H9 (cell line): ENCODE data around the gene RAB6B. TPM values are rescaled to one million over a fixed set of nuclear protein-coding genes. Genes with fewer than 3 reads are reported as not detected.

Experiments used
- DNase-seq: peaks from one replicate; pipeline ENCODE4 v3.0.0-alpha.2; 2017
- H2AFZ ChIP-seq: one replicate; pipeline ENCODE4 v1.6.1; 2013; ENCODE audit warnings: mild to moderate bottlenecking, low read length, control low read depth, moderate library complexity
- H2AK5ac ChIP-seq: 2 replicates; pipeline ENCODE4 v1.6.1; 2013; ENCODE audit warnings: low read length, control low read depth, mixed read lengths; ENCODE audit not compliant: insufficient read length
- H2BK120ac ChIP-seq: one replicate; pipeline ENCODE4 v1.6.1; 2013; ENCODE audit warnings: low read depth, mild to moderate bottlenecking, low read length, control low read depth, inconsistent platforms; ENCODE audit not compliant: poor library complexity, severe bottlenecking
- H2BK12ac ChIP-seq: 2 replicates; pipeline ENCODE4 v1.6.1; 2013; ENCODE audit warnings: low read length, control low read depth, mixed read lengths, low read depth; ENCODE audit not compliant: insufficient read length
- H2BK15ac ChIP-seq: 2 replicates; pipeline ENCODE4 v1.6.1; 2013; ENCODE audit warnings: low read depth, low read length, control low read depth
- H2BK20ac ChIP-seq: one replicate; pipeline ENCODE4 v1.6.1; 2013; ENCODE audit warnings: low read depth, mild to moderate bottlenecking, low read length, control low read depth, inconsistent platforms; ENCODE audit not compliant: poor library complexity, severe bottlenecking
- H2BK5ac ChIP-seq: 2 replicates; pipeline ENCODE4 v1.6.1; 2013; ENCODE audit warnings: low read length, control low read depth, mixed read lengths; ENCODE audit not compliant: insufficient read length
- H3K14ac ChIP-seq: 2 replicates; pipeline ENCODE4 v1.6.1; 2013; ENCODE audit warnings: low read length, control low read depth; ENCODE audit not compliant: insufficient read depth
- H3K18ac ChIP-seq: 2 replicates; pipeline ENCODE4 v1.6.1; 2013; ENCODE audit warnings: low read depth, mild to moderate bottlenecking, mixed read lengths, low read length, control low read depth; ENCODE audit not compliant: insufficient read length
- H3K23ac ChIP-seq: 2 replicates; pipeline ENCODE4 v1.6.1; 2013; ENCODE audit warnings: low read length, control low read depth, mixed read lengths, low read depth; ENCODE audit not compliant: insufficient read length
- H3K23me2 ChIP-seq: 2 replicates; pipeline ENCODE4 v1.6.1; 2013; ENCODE audit warnings: low read depth, mild to moderate bottlenecking, mixed read lengths, low read length, control low read depth; ENCODE audit not compliant: insufficient read length, poor library complexity, severe bottlenecking
- H3K27ac ChIP-seq: 2 replicates; pipeline ENCODE4 v1.5.1; 2013; ENCODE audit warnings: low read length, control low read depth, mixed read lengths, low read depth; ENCODE audit not compliant: insufficient read length
- H3K27me3 ChIP-seq: 2 replicates; pipeline ENCODE4 v1.6.1; 2013; ENCODE audit warnings: low read length, control low read depth, inconsistent platforms; ENCODE audit not compliant: insufficient read depth
- H3K4ac ChIP-seq: 2 replicates; pipeline ENCODE4 v1.6.1; 2013; ENCODE audit warnings: low read depth, mild to moderate bottlenecking, control low read depth, inconsistent platforms, low read length, moderate library complexity
- H3K4me1 ChIP-seq: 2 replicates; pipeline ENCODE4 v1.6.1; 2013; ENCODE audit warnings: low read length, control low read depth, inconsistent platforms; ENCODE audit not compliant: insufficient read depth
- H3K4me2 ChIP-seq: 2 replicates; pipeline ENCODE4 v1.6.1; 2013; ENCODE audit warnings: low read length, control low read depth, mixed read lengths; ENCODE audit not compliant: insufficient read length, insufficient read depth
- H3K56ac ChIP-seq: 2 replicates; pipeline ENCODE4 v1.6.1; 2013; ENCODE audit warnings: low read depth, mild to moderate bottlenecking, mixed read lengths, low read length, control low read depth; ENCODE audit not compliant: insufficient read length
- H3K79me1 ChIP-seq: 2 replicates; pipeline ENCODE4 v1.6.1; 2013; ENCODE audit warnings: low read depth, mild to moderate bottlenecking, moderate library complexity, low read length, control low read depth, inconsistent platforms; ENCODE audit not compliant: insufficient read depth, poor library complexity, severe bottlenecking
- H3K79me2 ChIP-seq: 2 replicates; pipeline ENCODE4 v1.6.1; 2013; ENCODE audit warnings: low read length, control low read depth, inconsistent platforms; ENCODE audit not compliant: insufficient read depth
- H3K9ac ChIP-seq: 2 replicates; pipeline ENCODE4 v1.6.1; 2013; ENCODE audit warnings: low read length, control low read depth, mixed read lengths; ENCODE audit not compliant: insufficient read length; ENCODE audit errors: extremely low read depth
- H3K9me3 ChIP-seq: one replicate; pipeline ENCODE4 v1.6.1; 2013; ENCODE audit warnings: low read depth, low read length, inconsistent platforms; ENCODE audit not compliant: control insufficient read depth
- H3T11ph ChIP-seq: one replicate; pipeline ENCODE4 v1.6.1; 2013; ENCODE audit warnings: mild to moderate bottlenecking, low read length, control low read depth, inconsistent platforms
- H4K20me1 ChIP-seq: one replicate; pipeline ENCODE4 v1.6.1; 2013; ENCODE audit not compliant: control insufficient read depth, insufficient read length, insufficient read depth
- H4K5ac ChIP-seq: 2 replicates; pipeline ENCODE4 v1.6.1; 2013; ENCODE audit warnings: low read depth, mild to moderate bottlenecking, mixed read lengths, low read length, control low read depth; ENCODE audit not compliant: insufficient read length
- H4K8ac ChIP-seq: replicated peaks from 2 replicates; pipeline ENCODE4 v1.6.1; 2013; ENCODE audit warnings: low read length, control low read depth, mixed read lengths, low read depth; ENCODE audit not compliant: insufficient read length
- H4K91ac ChIP-seq: 2 replicates; pipeline ENCODE4 v1.6.1; 2013; ENCODE audit warnings: low read depth, mild to moderate bottlenecking, moderate library complexity, mixed read lengths, low read length, control low read depth; ENCODE audit not compliant: insufficient read length
- H3K27ac Mint-ChIP-seq, 3 experiments: 2 replicates in 2 of 3; 3 replicates in 1 of 3; pipeline ENCODE4 v1.8.0; 2020 to 2021; ENCODE audit warnings: mixed read lengths in 3 of 3, mild to moderate bottlenecking in 1 of 3, moderate library complexity in 1 of 3
- H3K27me3 Mint-ChIP-seq: 2 replicates; pipeline ENCODE4 v1.8.0; 2021; ENCODE audit warnings: low read depth, mild to moderate bottlenecking, moderate library complexity, mixed read lengths
- H3K36me3 Mint-ChIP-seq, 3 experiments: 2 replicates in 2 of 3; 3 replicates in 1 of 3; pipeline ENCODE4 v1.8.0; 2020 to 2021; ENCODE audit warnings: low read depth in 3 of 3, mixed read lengths in 3 of 3; ENCODE audit not compliant: insufficient read depth in 1 of 3
- H3K4me1 Mint-ChIP-seq, 2 experiments: 2 replicates each; pipeline ENCODE4 v1.8.0; 2020; ENCODE audit warnings: mixed read lengths in 2 of 2
- H3K4me3 Mint-ChIP-seq, 2 experiments: 2 replicates in 1 of 2; 3 replicates in 1 of 2; pipeline ENCODE4 v1.8.0; 2020 to 2021; ENCODE audit warnings: mild to moderate bottlenecking in 2 of 2, mixed read lengths in 2 of 2, moderate library complexity in 1 of 2
- H3K9me3 Mint-ChIP-seq, 2 experiments: 2 replicates in 1 of 2; 3 replicates in 1 of 2; pipeline ENCODE4 v1.8.0; 2020; ENCODE audit warnings: mild to moderate bottlenecking in 2 of 2, mixed read lengths in 2 of 2, moderate library complexity in 1 of 2
- CTCF ChIP-seq: fragments of 200-600 bp; sonication (generic); conservative IDR thresholded peaks from 3 replicates; pipeline ENCODE4 v1.8.0; 2021; ENCODE audit warnings: antibody characterized with exemption, mild to moderate bottlenecking
- WGBS: extraction: QIAGEN DNeasy Blood & Tissue Kit; methylation state at CpG from one replicate; pipeline ENCODE4 v1.1.7; 2013; ENCODE audit warnings: missing lambda C conversion rate, low lambda C conversion rate, mixed read lengths; ENCODE audit not compliant: insufficient read length; ENCODE audit errors: extremely low coverage; 5-methylcytosine and 5-hydroxymethylcytosine counted together
- total RNA-seq: library from RNA; stranded (reverse); gene quantifications from 2 replicates; pipeline ENCODE4 v1.2.1, GENCODE V29; 2021

RAB6B gene
- total RNA-seq, 1 experiment from 2014 or later, result 12.3 TPM

- no peak overlapping the region for H3K4ac ChIP-seq
- H2BK120ac ChIP-seq, result no peak overlapping the region
- H3K79me1 ChIP-seq, result no peaks in the 10 kb centered on the region
- H3K18ac ChIP-seq, result no peak overlapping the region
- H2BK20ac ChIP-seq, result no peak overlapping the region
- Mint-ChIP-seq H3K27me3 (no peaks in the 10 kb centered on the region; the same call in 1 of the 2 replicates), H3K4me1 (no peaks in the 10 kb centered on the region), H3K27ac (no peak overlapping the region; a peak in 1 of 7 replicates), H3K36me3 (peaks cover 0 to 3% (median 1%) of the 10 kb centered on the region in 3 experiments; a peak in 1 of 7 replicates), H3K4me3 (no peak overlapping the region), H3K9me3 (no peaks in the 10 kb centered on the region)
- TF ChIP-seq CTCF, result no peak
- no peak overlapping the region for H4K8ac ChIP-seq
- no peak overlapping the region for H2BK15ac ChIP-seq
- no peaks in the 10 kb centered on the region for H3K23me2 ChIP-seq
- no peak overlapping the region for H2BK12ac ChIP-seq
- H3K14ac ChIP-seq, result no peak overlapping the region; the same call in 1 of the 2 replicates
- no peaks in the 10 kb centered on the region for H3K27me3 ChIP-seq
- no peak overlapping the region for H3K4me2 ChIP-seq
- no peaks in the 10 kb centered on the region for H4K20me1 ChIP-seq
- no CpG with 5 or more reads among the region's 12 CpGs for WGBS
- H4K5ac ChIP-seq, result no peak overlapping the region
- H2BK5ac ChIP-seq, result no peak overlapping the region
- no peak for DNase-seq
- H3K27ac ChIP-seq, result no peak overlapping the region
- H3K9ac ChIP-seq, result no peak overlapping the region
- no peak overlapping the region for H2AK5ac ChIP-seq
- H3K79me2 ChIP-seq, result no peaks in the 10 kb centered on the region
- no peak overlapping the region for H2AFZ ChIP-seq
- H3T11ph ChIP-seq, result no peak overlapping the region
- no peak overlapping the region for H3K56ac ChIP-seq
- no peak overlapping the region for H3K23ac ChIP-seq
- H3K4me1 ChIP-seq, result no peaks in the 10 kb centered on the region
- H3K9me3 ChIP-seq, result no peaks in the 10 kb centered on the region
- H4K91ac ChIP-seq, result no peak overlapping the region
Measured at GRCh38 chr3:133838916-133839800, 56.5 kb downstream of the RAB6B start.
